ENCODE measurements around the gene PRX.
"Not testable (repeated sequence)": the region's sequence is repeated elsewhere in the genome, so short reads cannot be mapped to it uniquely, and the experiment has no call there.

Gene PRX

GRCh38 chr19:40444000-40444824 lies 31.0 kb upstream of the PRX start, which contains the start of gene SERTAD3:
Gene SERTAD3 (minus strand): TSS chr19:40444335. CDS start chr19:40442080, 2,255 bp downstream.
- peak within 1 kb of the TSS; percentile 84 for H3K4me3 ChIP-seq (ENCODE audit: low read length)
- TF ChIP-seq ZNF274 (IDR thresholded peaks at IDR 0.05; ENCODE audit: low read depth, low read length): no peak

- no peak for TF ChIP-seq ZNF274 (IDR thresholded peaks at IDR 0.05; ENCODE audit: low read depth, low read length)
- peak overlapping the region; percentile 84 for H3K4me3 ChIP-seq (ENCODE audit: low read length)
Observed at GRCh38 chr19:40443131-40443999, 30.2 kb upstream of the PRX start.

GRCh38 chr19:40442328-40443130 lies 29.4 kb upstream of the PRX start:
- H3K4me3 ChIP-seq (ENCODE audit: low read length): peak overlapping the region; percentile 65
- no peak for TF ChIP-seq ZNF274 (IDR thresholded peaks at IDR 0.05; ENCODE audit: low read depth, low read length)

GRCh38 chr19:40441719-40442253 lies 28.6 kb upstream of the PRX start:
- no peak overlapping the region for H3K4me3 ChIP-seq (ENCODE audit: low read length)

GRCh38 chr19:40438284-40438683 lies 25.1 kb upstream of the PRX start:
- no peak for TF ChIP-seq ZNF274 (IDR thresholded peaks at IDR 0.05; ENCODE audit: low read depth, low read length)

More at GRCh38 chr19:40441719-40442253, 28.6 kb upstream of the PRX start:
- no peak for TF ChIP-seq ZNF274 (IDR thresholded peaks at IDR 0.05; ENCODE audit: low read depth, low read length)

GRCh38 chr19:40433391-40434216 lies 20.4 kb upstream of the PRX start:
- peak overlapping the region; percentile 29 for H3K4me3 ChIP-seq (ENCODE audit: low read length)
- no peak for TF ChIP-seq ZNF274 (IDR thresholded peaks at IDR 0.05; ENCODE audit: low read depth, low read length)

More at GRCh38 chr19:40438284-40438683, 25.1 kb upstream of the PRX start:
- H3K4me3 ChIP-seq (ENCODE audit: low read length): no peak overlapping the region

GRCh38 chr19:40432760-40433159 lies 19.6 kb upstream of the PRX start:
- H3K4me3 ChIP-seq (ENCODE audit: low read length): not testable (repeated sequence)

- no peak overlapping the region for H3K4me3 ChIP-seq (ENCODE audit: low read length)
Observed at GRCh38 chr19:40431698-40432097, 18.5 kb upstream of the PRX start.

GRCh38 chr19:40430242-40430641 lies 17.1 kb upstream of the PRX start:
- not testable (repeated sequence) for H3K4me3 ChIP-seq (ENCODE audit: low read length)

More at GRCh38 chr19:40431698-40432097, 18.5 kb upstream of the PRX start:
- no peak for TF ChIP-seq ZNF274 (IDR thresholded peaks at IDR 0.05; ENCODE audit: low read depth, low read length)

GRCh38 chr19:40428197-40428596 lies 15.0 kb upstream of the PRX start:
- H3K4me3 ChIP-seq (ENCODE audit: low read length): not testable (repeated sequence)

GRCh38 chr19:40425450-40426287 lies 12.5 kb upstream of the PRX start, which contains the start of gene SERTAD1:
Gene SERTAD1 (minus strand): TSS chr19:40425992. CDS start chr19:40423546, 2,446 bp downstream.
- no peak for TF ChIP-seq ZNF274 (IDR thresholded peaks at IDR 0.05; ENCODE audit: low read depth, low read length)
- peak within 1 kb of the TSS; percentile 88 for H3K4me3 ChIP-seq (ENCODE audit: low read length)
